Measurements from ENCODE around the gene NOVA2. TPM values are rescaled to one million over a fixed set of nuclear protein-coding genes. Genes with fewer than 3 reads are reported as not detected.

NOVA2 gene
- total and polyA plus RNA-seq, 8 donors = 6.4 to 13.9 (median 11.5) TPM

- DNase-seq (peak in 2 of 4 donors; percentile 32 to 63), ATAC-seq (no peak)
- peaks cover 17 to 54% of the 10 kb centered on the region in 2 donors for H3K27me3 ChIP-seq
- H3K36me3 ChIP-seq = no peaks in the 10 kb centered on the region
- peaks cover 0 to 31% of the 10 kb centered on the region in 2 donors for H3K4me1 ChIP-seq
- H3K9me3 ChIP-seq = no peaks in the 10 kb centered on the region
- peak overlapping the region in 1 of 2 donors; percentile 92 for H3K27ac ChIP-seq
- TF ChIP-seq CTCF (IDR thresholded peaks at IDR 0.05) = no peak
- H3K4me3 ChIP-seq = peak overlapping the region in 1 of 2 donors; percentile 28
- intact Hi-C loops (cut with DNase I) = no loop called here
These were observed 48.4 kb upstream of the NOVA2 start for GRCh38 chr19:46022061-46022430.

DNA sequence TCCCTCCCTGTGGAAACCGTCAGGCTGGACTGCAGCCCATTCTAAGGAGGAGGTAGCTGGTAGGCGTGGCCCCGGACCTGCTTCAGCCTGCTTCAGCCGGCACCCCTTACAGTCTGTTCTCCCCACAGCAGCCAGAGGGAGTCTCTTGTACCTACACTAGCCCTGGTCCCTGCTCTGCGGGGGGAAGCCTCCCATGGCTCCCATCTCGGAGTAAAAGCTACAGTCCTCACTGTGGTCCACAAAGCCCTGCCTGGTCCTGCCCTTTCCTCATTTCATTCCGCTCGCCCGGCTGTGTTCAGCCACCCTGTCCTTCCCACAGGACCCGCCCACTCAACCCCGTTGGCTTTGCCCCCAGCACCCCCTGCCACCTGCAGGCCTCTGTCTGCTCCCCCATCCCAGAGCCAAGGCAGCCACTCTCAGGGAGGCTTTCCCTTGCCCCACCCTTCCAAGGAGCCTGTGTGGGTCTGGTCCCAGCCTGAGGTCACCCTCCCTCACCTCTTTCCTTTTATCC lies 47.9 kb upstream of the NOVA2 start:
- ATAC-seq (peak; percentile 15), DNase-seq (peak in 2 of 4 donors; percentile 35 to 67)
- Histone ChIP-seq H3K36me3 (no peaks in the 10 kb centered on the region), H3K27ac (peak overlapping the region in 1 of 2 donors; percentile 92), H3K9me3 (no peaks in the 10 kb centered on the region), H3K4me3 (no peak overlapping the region), H3K4me1 (peaks cover 0 to 31% of the 10 kb centered on the region in 2 donors), H3K27me3 (peaks cover 17 to 49% of the 10 kb centered on the region in 2 donors)
- intact Hi-C loops (cut with DNase I) = no loop called here
- no peak for TF ChIP-seq CTCF (IDR thresholded peaks at IDR 0.05)

GRCh38 chr19:46020819-46021125 lies 47.1 kb upstream of the NOVA2 start:
- TF ChIP-seq CTCF (IDR thresholded peaks at IDR 0.05) = no peak

DNA sequence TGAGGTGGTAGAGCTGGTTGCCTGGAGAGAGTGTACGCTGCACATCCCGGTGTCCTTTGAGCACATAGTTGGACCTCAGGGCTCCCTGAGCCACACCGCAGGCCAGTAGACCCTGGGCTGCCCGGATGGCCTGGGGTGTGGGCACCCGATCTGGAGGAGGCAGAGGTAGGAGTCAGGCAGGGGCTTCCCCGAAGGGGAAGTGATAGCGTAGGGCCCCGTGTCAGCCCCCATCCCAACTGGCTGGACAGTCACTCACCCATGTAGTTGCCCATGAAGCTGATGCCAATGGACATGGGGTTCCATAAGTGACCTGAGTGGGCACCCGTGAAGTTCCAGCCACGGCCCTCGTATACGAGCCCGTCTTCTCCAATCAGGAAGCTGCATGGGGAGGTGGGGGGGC lies 45.6 kb upstream of the NOVA2 start:
- Histone ChIP-seq H3K36me3 (no peaks in the 10 kb centered on the region), H3K4me1 (peaks cover 7 to 45% of the 10 kb centered on the region in 2 donors), H3K27me3 (peaks cover 23 to 49% of the 10 kb centered on the region in 2 donors), H3K27ac (peak overlapping the region in 1 of 2 donors; percentile 18), H3K4me3 (no peak overlapping the region), H3K9me3 (no peaks in the 10 kb centered on the region)
- ATAC-seq = no peak
- intact Hi-C loops (cut with DNase I) = no loop called here
- TF ChIP-seq CTCF (IDR thresholded peaks at IDR 0.05) = no peak
- DNase-seq = peak in 2 of 4 donors; percentile 28 to 57

More at GRCh38 chr19:46020819-46021125, 47.1 kb upstream of the NOVA2 start:
- Histone ChIP-seq H3K9me3 (no peaks in the 10 kb centered on the region), H3K4me3 (no peak overlapping the region), H3K27ac (peak overlapping the region in 1 of 2 donors; percentile 92), H3K4me1 (peaks cover 4 to 32% of the 10 kb centered on the region in 2 donors), H3K27me3 (peaks cover 17 to 47% of the 10 kb centered on the region in 2 donors), H3K36me3 (no peaks in the 10 kb centered on the region)
- no peak for ATAC-seq
- intact Hi-C loops (cut with DNase I) = no loop called here
- peak in 1 of 4 donors; percentile 12 for DNase-seq

DNA sequence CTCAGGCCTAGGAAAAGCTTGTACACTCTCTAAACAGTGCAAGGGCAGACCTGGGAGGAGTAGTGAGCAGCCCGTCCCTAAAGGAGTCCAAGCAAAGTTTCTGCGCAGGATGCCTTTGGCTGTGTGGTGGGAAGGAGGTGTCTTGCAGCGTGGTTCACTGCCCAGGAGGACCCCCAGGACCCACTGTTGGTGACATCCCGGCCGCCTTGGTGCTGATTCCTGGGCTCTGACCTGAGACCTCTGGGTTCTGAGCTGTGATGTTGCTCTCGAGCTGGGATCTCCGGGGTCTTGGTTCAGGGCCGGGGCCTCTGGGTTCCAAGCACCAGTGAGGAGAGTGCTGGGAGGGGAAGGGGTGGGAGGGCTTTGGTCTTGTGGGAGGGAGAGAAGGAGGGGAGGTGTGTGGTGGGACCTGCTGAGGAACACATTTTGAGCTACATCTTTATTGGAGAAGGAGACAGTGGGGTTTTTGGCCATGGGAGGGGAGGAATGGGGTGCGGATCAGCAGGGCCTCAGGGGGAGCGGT lies 45.1 kb upstream of the NOVA2 start:
- no peak for TF ChIP-seq CTCF (IDR thresholded peaks at IDR 0.05)
- Histone ChIP-seq H3K36me3 (no peaks in the 10 kb centered on the region), H3K4me3 (no peak overlapping the region), H3K27ac (no peak overlapping the region), H3K9me3 (no peaks in the 10 kb centered on the region), H3K4me1 (peaks cover 7 to 47% of the 10 kb centered on the region in 2 donors), H3K27me3 (peaks cover 28 to 49% of the 10 kb centered on the region in 2 donors)
- ATAC-seq (no peak), DNase-seq (peak in 1 of 4 donors; percentile 25)
- intact Hi-C loops (cut with DNase I) = no loop called here

All from left lung (tissue), 10 donors.